Mesodermal cell (in vitro differentiated cells): Measurements from ENCODE around the gene TUBA4B.

Source experiments
- H3K27ac ChIP-seq: 2 replicates; pipeline ENCODE4 v1.7.0; 2013; ENCODE audit warnings: mild to moderate bottlenecking, low read depth, low read length, moderate library complexity; ENCODE audit not compliant: severe bottlenecking
- H3K36me3 ChIP-seq: 2 replicates; pipeline ENCODE4 v1.7.1; 2013; ENCODE audit warnings: mild to moderate bottlenecking, low read length, moderate library complexity; ENCODE audit not compliant: control insufficient read depth, insufficient read depth
- H3K4me1 ChIP-seq: one replicate; pipeline ENCODE4 v1.7.1; 2013; ENCODE audit warnings: mild to moderate bottlenecking, low read length; ENCODE audit not compliant: insufficient read depth, control insufficient read depth, poor library complexity, severe bottlenecking
- H3K4me3 ChIP-seq: 2 replicates; pipeline ENCODE4 v1.7.0; 2013; ENCODE audit warnings: low read length, control low read depth, mild to moderate bottlenecking; ENCODE audit not compliant: insufficient read depth, poor library complexity, severe bottlenecking; ENCODE audit errors: extremely low read depth
- H3K9me3 ChIP-seq: 2 replicates; pipeline ENCODE4 v1.7.1; 2013; ENCODE audit warnings: mild to moderate bottlenecking, low read length, moderate library complexity; ENCODE audit not compliant: control insufficient read depth
- WGBS, 2 experiments: methylation state at CpG; one replicate each; pipeline ENCODE4 v1.1.5; 2013; ENCODE audit warnings: missing lambda C conversion rate in 2 of 2; ENCODE audit not compliant: insufficient coverage in 2 of 2; 5-methylcytosine and 5-hydroxymethylcytosine counted together

Gene TUBA4B

DNA sequence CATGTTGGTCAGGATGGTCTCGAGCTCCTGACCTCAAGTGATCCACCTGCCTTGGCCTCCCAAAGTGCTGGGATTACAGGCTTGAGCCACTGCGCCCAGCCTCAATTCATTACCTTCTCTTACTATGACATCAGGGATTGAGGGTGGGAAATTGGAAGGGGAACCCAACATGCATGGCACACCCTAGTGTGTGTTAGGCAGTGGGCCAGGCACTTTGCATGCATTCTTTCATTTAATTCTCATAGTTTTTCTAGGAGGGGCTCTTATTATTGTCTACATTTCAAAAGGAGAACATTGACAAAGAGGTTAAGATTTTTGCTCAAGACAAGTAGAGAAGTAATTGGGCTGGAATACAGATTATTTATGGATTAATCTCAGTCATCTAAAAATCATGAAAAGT, 15.3 kb downstream of the TUBA4B start:
- Histone ChIP-seq H3K27ac (no peak overlapping the region), H3K4me3 (no peak overlapping the region), H3K36me3 (no peaks in the 10 kb centered on the region), H3K9me3 (no peaks in the 10 kb centered on the region), H3K4me1 (peaks cover 6% of the 10 kb centered on the region)
- 100% methylated on average over 1 of the region's 2 CpGs; no CpG with 5 or more reads in 1 of the 2 experiments for WGBS, 2 experiments

GRCh38 chr2:219269362-219270054, 16.5 kb downstream of the TUBA4B start:
- 93 to 95% methylated on average over 8 of the region's 8 CpGs for WGBS, 2 experiments
- Histone ChIP-seq H3K4me3 (no peak overlapping the region), H3K9me3 (no peaks in the 10 kb centered on the region), H3K4me1 (peaks cover 18% of the 10 kb centered on the region), H3K27ac (no peak overlapping the region), H3K36me3 (no peaks in the 10 kb centered on the region)

DNA sequence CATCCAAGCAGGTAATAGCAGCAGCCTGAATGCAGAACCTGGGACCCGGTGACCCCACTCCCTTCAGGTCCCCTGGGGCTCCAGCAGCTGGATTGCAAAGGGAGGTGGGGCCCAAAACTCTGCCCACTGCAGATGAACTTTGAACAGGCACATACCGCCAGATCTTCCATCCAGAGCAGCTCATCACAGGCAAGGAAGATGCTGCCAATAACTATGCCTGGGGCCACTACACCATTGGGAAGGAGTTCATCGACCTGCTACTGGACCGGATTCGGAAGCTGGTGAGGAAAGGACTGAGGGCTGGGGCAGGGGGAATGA, 17.0 kb downstream of the TUBA4B start:
- Histone ChIP-seq H3K36me3 (no peaks in the 10 kb centered on the region), H3K4me1 (peaks cover 18% of the 10 kb centered on the region), H3K9me3 (no peaks in the 10 kb centered on the region), H3K27ac (no peak overlapping the region), H3K4me3 (no peak overlapping the region)
- WGBS, 2 experiments: 88 to 100% methylated on average over 3 to 5 of the region's 5 CpGs

DNA sequence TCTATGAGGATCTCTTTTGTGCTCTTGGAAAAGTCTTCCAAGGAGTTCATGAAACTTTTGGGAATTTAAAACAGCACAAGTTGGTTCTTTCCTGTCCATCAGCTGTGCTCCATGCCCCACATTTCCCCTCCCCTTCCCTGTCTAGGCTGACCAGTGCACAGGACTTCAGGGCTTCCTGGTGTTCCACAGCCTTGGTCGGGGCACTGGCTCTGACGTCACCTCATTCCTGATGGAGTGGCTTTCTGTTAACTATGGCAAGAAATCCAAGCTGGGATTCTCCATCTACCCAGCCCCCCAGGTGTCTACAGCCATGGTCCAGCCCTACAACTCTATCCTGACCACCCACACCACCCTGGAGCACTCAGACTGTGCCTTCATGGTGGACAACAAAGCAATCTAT, 18.0 kb downstream of the TUBA4B start:
- Histone ChIP-seq H3K9me3 (no peaks in the 10 kb centered on the region), H3K27ac (no peak overlapping the region), H3K4me3 (no peak overlapping the region), H3K4me1 (peaks cover 22% of the 10 kb centered on the region), H3K36me3 (no peaks in the 10 kb centered on the region)
- 100% methylated on average over 2 of the region's 2 CpGs for WGBS, 2 experiments

- Histone ChIP-seq H3K4me3 (no peak overlapping the region), H3K27ac (no peak overlapping the region), H3K4me1 (peaks cover 25% of the 10 kb centered on the region), H3K9me3 (no peaks in the 10 kb centered on the region), H3K36me3 (no peaks in the 10 kb centered on the region)
- 90 to 97% methylated on average over 2 to 3 of the region's 4 CpGs for WGBS, 2 experiments
These were observed 19.3 kb downstream of the TUBA4B start for GRCh38 chr2:219272356-219272755.

DNA sequence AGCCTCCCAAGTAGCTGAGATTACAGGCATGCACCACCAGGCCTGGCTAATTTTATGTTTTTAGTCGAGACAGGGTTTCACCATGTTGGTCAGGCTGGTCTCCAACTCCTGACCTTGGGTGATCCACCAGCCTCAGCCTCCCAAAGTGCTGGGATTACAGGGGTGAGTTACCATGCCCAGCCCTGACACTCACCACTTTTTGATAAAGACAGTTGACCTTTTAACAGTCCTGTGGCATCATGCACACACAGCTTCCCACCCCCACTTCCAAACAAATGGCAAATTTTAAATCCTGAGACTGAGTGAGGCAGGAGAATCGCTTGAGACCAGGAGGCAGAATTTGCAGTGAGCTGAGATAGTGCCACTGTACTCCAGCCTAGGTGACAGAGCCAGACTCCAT, 20.0 kb downstream of the TUBA4B start:
- 57 to 100% methylated on average over 1 of the region's 2 CpGs for WGBS, 2 experiments
- Histone ChIP-seq H3K9me3 (no peaks in the 10 kb centered on the region), H3K27ac (no peak overlapping the region), H3K36me3 (no peaks in the 10 kb centered on the region), H3K4me1 (peaks cover 32% of the 10 kb centered on the region), H3K4me3 (no peak overlapping the region)

- peak overlapping the region; percentile 94 for H3K27ac ChIP-seq
- H3K9me3 ChIP-seq: no peaks in the 10 kb centered on the region
- no CpG with 5 or more reads among the region's 3 CpGs for WGBS, 2 experiments
- no peaks in the 10 kb centered on the region for H3K36me3 ChIP-seq
- H3K4me3 ChIP-seq: no peak overlapping the region
- H3K4me1 ChIP-seq: peaks cover 38% of the 10 kb centered on the region
These were observed 20.9 kb downstream of the TUBA4B start for GRCh38 chr2:219273937-219274336.

DNA sequence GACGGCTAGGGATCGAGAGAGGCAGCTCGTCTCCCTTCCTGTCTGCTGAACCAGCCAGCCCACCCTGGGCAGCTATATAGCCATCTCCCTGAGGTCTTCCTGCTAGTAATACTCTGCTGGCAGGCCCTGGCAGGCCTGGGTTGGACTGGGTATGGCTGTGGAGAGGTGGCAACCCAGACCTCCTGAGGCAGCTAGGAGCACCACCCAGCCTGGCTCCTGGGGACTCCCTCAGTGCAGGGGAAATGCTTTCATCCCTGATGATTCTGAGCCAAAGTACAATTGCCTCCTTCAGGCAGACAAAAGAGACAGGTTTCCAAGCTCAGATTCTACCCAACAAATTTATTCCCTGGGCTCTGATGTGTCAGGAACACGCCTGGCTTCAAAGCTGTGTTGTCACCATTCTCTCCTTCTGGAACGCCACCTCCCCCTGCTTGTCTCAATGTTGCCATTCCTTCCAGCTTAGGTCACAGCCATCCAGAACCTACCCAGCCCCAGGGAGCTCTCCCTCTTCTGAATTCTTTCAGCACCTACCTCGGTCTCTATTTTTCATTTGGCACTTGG, 21.4 kb downstream of the TUBA4B start:
- Histone ChIP-seq H3K27ac (peak overlapping the region; percentile 94), H3K36me3 (no peaks in the 10 kb centered on the region), H3K4me3 (no peak overlapping the region), H3K4me1 (peaks cover 38% of the 10 kb centered on the region), H3K9me3 (no peaks in the 10 kb centered on the region)
- WGBS, 2 experiments: 53 to 54% methylated on average over 5 of the region's 6 CpGs

DNA sequence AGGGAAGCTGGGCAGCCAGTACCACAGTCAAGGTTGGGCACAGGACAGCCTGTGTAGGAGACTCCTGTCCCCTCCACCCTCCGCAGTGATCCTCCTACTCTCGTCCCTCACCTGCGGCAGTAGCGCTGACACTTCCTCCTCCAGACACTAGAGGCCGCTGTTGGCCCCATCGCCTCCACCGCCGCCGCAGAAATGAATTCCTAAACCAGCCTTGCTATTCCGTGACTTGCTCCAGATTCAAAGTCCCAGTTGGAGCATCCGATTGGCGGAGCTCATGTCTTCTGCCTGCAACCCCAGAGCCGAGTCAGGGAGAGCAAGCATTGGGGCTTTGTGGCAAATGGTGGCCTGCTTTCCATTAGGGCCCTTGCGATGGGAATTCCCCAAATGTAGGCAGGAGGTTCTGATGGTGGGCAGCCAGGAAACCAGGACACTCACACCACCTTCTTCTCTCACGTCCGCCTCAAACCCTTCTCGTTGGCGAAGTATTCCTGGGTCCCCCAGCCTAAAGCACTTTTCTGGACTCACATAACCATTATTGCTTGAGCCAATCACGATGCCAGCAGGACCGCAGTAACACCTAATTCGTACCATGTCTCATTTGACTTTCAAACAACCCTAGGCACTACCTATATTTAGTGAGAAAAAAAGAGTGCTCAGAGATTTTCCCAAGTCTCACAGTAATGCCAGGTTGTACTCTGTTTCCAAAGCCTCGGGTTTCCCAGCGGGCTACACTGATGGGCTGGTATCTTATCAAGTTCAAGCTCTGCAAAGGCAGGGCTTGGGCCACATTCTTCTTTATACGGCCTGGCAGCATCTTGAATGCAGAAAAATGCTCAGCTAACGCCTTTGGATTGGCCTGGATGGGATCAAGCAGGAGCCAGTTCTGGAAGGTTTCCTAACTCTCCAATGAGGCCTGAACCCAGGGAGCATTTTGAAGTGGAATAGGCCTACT, 24.9 kb downstream of the TUBA4B start:
- peaks cover 45% of the 10 kb centered on the region for H3K4me1 ChIP-seq
- WGBS, 2 experiments: 31 to 33% methylated on average over 24 to 25 of the region's 25 CpGs
- H3K4me3 ChIP-seq: peak overlapping the region; percentile 59
- peak overlapping the region; percentile 98 for H3K27ac ChIP-seq
- H3K36me3 ChIP-seq: peaks cover 23% of the 10 kb centered on the region
- H3K9me3 ChIP-seq: no peaks in the 10 kb centered on the region

DNA sequence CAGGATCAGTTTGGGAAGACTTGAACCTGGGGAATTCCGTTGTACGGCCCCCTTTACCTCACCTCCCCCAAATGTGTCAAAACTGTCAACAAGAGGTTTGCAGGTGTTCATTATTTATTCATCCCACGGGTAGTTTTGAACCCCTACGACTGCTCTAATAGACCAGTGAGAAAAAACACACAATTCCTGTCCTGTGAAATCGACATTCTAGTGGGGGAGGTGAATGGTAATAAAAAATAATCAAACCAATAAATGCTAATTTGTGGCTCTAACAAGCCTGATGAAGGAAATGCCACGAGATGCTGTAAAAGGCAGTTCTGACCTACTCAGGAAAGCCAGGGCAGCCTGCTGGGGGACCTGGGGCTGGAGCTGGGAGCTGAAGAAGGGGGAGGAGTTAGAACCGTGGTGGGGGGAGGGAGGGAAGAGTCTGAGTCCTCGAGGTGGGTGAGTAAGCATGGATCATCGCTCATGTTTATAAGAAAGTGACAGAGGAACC, 25.7 kb downstream of the TUBA4B start:
- H3K27ac ChIP-seq: peak overlapping the region; percentile 98
- peak overlapping the region; percentile 59 for H3K4me3 ChIP-seq
- 12 to 13% methylated on average over 5 to 6 of the region's 9 CpGs for WGBS, 2 experiments
- H3K9me3 ChIP-seq: no peaks in the 10 kb centered on the region
- peaks cover 29% of the 10 kb centered on the region for H3K36me3 ChIP-seq
- peaks cover 42% of the 10 kb centered on the region for H3K4me1 ChIP-seq
